SK-N-MC (cell line): ENCODE results near the gene SGTA.

ENCODE experiments used
- DNase-seq: peaks from one replicate; pipeline ENCODE4 v3.0.0-alpha.2; 2011; ENCODE audit warnings: low read depth, low spot score
- H3K27ac ChIP-seq: fragments of 200-600 bp; sonication (generic); 2 replicates; pipeline ENCODE4 v1.5.1; 2016; ENCODE audit warnings: mixed run types
- H3K36me3 ChIP-seq: fragments of 200-600 bp; sonication (generic); 2 replicates; pipeline ENCODE4 v1.6.1; 2017; ENCODE audit warnings: antibody characterized with exemption, low read length, mixed read lengths; ENCODE audit not compliant: insufficient read depth
- H3K4me3 ChIP-seq: fragments of 200-600 bp; sonication (generic); 2 replicates; pipeline ENCODE4 v1.5.1; 2016
- H3K9ac ChIP-seq: fragments of 200-600 bp; sonication (generic); 2 replicates; pipeline ENCODE4 v1.8.0; 2017; ENCODE audit warnings: mixed run types, mixed read lengths; ENCODE audit not compliant: insufficient read length
- H3K9me3 ChIP-seq: fragments of 200-600 bp; sonication (generic); 2 replicates; pipeline ENCODE4 v1.6.1; 2017; ENCODE audit warnings: low read depth, mild to moderate bottlenecking, antibody characterized with exemption, low read length, moderate library complexity, mixed read lengths
- EZH2 ChIP-seq: fragments of 200-600 bp; sonication (generic); IDR thresholded peaks from one replicate; pipeline ENCODE4 v1.6.1; 2017; ENCODE audit warnings: antibody characterized with exemption
- FOXP2 ChIP-seq: optimal IDR thresholded peaks from 2 replicates; pipeline ENCODE3; 2011; ENCODE audit warnings: mild to moderate bottlenecking, moderate library complexity; ENCODE audit not compliant: insufficient read depth; ENCODE audit errors: extremely low read length, control extremely low read depth
- POLR2AphosphoS5 ChIP-seq: IDR thresholded peaks from 2 replicates; pipeline ENCODE4 v1.6.1; 2012; ENCODE audit warnings: mild to moderate bottlenecking, low read depth, low read length, borderline replicate concordance

SGTA gene

GRCh38 chr19:2791876-2792275, 8.8 kb upstream of the SGTA start:
- no peak for DNase-seq
- Histone ChIP-seq H3K9ac (no peak overlapping the region), H3K36me3 (peaks cover 59% of the 10 kb centered on the region; the same call in 1 of the 2 replicates), H3K27ac (no peak overlapping the region), H3K9me3 (no peaks in the 10 kb centered on the region), H3K4me3 (no peak overlapping the region)
- no peak for TF ChIP-seq EZH2
- TF ChIP-seq POLR2AphosphoS5: no peak
- no peak for TF ChIP-seq FOXP2

DNA sequence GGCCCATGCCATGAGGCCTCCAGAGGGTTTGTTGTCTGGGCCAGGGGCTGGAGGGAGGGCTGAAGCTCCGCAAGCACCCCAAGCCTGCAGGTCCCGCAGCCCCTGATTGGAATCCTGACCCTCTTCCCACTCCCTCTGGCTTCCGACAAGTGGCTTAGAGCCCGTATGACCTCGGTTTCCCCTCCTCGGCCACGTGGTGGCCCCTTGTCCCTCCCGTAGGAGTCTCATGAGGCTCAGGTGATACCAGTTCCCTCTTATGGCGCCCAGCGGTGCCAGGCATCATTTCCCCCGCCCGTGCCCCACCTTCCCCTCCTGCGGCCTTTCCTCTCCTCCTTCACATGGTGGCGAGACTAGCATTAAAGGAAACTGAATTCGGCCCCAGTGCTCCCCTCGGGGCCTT, 8.4 kb upstream of the SGTA start:
- Histone ChIP-seq H3K27ac (no peak overlapping the region), H3K9me3 (no peaks in the 10 kb centered on the region), H3K9ac (no peak overlapping the region), H3K4me3 (no peak overlapping the region), H3K36me3 (peaks cover 57% of the 10 kb centered on the region; the same call in 1 of the 2 replicates)
- no peak for DNase-seq
- no peak for TF ChIP-seq FOXP2
- no peak for TF ChIP-seq EZH2
- TF ChIP-seq POLR2AphosphoS5: no peak

DNA sequence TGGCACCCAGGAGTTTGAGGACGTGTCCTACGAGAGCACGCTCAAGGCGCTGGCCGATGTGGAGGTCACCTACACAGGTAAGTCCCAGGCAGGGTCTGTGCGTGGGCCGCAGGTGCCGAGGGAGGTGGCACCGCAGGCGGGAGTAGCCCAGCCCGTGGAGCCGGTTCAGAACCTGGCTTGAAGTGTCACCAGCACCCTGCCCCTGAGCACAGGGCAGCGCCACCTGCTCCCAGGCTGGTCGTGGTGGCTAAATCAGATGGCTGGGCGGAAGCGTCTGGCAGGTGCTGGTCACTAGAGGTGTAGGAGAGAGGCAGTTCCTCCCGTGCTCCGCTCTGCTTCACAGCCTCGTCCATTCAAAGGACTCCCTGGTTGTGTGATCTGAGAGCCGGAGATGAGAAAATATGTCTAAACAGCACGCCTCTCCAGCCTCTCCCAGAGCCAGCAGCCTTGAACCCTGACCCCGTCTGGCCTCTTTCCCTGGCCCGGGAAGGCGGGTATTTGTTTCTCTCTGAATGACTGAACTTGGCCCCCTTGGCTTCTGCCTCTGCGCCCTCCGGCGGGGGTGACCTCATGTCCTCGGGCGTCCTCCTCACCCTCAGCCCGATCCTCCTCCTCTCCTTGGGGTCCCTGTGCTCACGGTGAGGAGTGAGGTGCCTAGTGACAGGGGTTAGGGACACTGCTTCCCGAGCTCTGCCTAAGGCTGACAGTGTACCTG, 7.6 kb upstream of the SGTA start:
- Histone ChIP-seq H3K9me3 (no peaks in the 10 kb centered on the region), H3K36me3 (peaks cover 49% of the 10 kb centered on the region; the same call in 1 of the 2 replicates), H3K9ac (no peak overlapping the region), H3K4me3 (no peak overlapping the region), H3K27ac (no peak overlapping the region)
- no peak for DNase-seq
- TF ChIP-seq EZH2: no peak
- TF ChIP-seq POLR2AphosphoS5: no peak
- no peak for TF ChIP-seq FOXP2

GRCh38 chr19:2790194-2790556, 7.1 kb upstream of the SGTA start:
- H3K4me3 ChIP-seq: no peak overlapping the region
- no peak overlapping the region for H3K27ac ChIP-seq
- H3K9ac ChIP-seq: no peak overlapping the region
- TF ChIP-seq EZH2 (no peak), POLR2AphosphoS5 (no peak), FOXP2 (no peak)
- peaks cover 46% of the 10 kb centered on the region; the same call in 1 of the 2 replicates for H3K36me3 ChIP-seq
- H3K9me3 ChIP-seq: no peaks in the 10 kb centered on the region
- no peak for DNase-seq

DNA sequence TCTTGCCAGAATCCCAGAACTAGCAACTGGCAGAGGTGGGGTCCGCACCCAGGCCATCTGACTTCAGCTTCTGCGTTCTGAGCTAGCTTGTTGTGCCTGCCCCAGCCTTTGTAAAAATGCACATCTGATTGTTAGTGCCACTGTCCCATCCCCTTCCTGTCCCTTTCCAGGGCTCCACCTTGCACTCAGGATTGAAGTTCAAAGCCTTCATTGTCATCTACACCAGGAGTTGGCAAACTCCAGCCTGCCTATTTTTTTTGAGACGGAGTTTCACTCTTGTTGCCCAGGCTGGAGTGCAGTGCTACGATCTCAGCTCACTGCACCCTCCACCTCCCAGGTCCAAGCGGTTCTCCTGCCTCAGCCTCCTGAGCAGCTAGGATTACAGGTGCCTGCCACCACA, 5.2 kb upstream of the SGTA start:
- no peak for TF ChIP-seq POLR2AphosphoS5
- TF ChIP-seq FOXP2: no peak
- TF ChIP-seq EZH2: no peak
- no peak for DNase-seq
- Histone ChIP-seq H3K36me3 (peaks cover 35% of the 10 kb centered on the region; the same call in 1 of the 2 replicates), H3K27ac (no peak overlapping the region), H3K9ac (no peak overlapping the region), H3K9me3 (no peaks in the 10 kb centered on the region), H3K4me3 (no peak overlapping the region)

- H3K27ac ChIP-seq: no peak overlapping the region
- DNase-seq: no peak
- no peak overlapping the region for H3K4me3 ChIP-seq
- H3K9me3 ChIP-seq: no peaks in the 10 kb centered on the region
- TF ChIP-seq POLR2AphosphoS5 (no peak), FOXP2 (no peak), EZH2 (no peak)
- peak overlapping the region; percentile 33 for H3K9ac ChIP-seq
- peaks cover 28% of the 10 kb centered on the region; the same call in 1 of the 2 replicates for H3K36me3 ChIP-seq
These were observed 4.0 kb upstream of the SGTA start for GRCh38 chr19:2787115-2787514.

DNA sequence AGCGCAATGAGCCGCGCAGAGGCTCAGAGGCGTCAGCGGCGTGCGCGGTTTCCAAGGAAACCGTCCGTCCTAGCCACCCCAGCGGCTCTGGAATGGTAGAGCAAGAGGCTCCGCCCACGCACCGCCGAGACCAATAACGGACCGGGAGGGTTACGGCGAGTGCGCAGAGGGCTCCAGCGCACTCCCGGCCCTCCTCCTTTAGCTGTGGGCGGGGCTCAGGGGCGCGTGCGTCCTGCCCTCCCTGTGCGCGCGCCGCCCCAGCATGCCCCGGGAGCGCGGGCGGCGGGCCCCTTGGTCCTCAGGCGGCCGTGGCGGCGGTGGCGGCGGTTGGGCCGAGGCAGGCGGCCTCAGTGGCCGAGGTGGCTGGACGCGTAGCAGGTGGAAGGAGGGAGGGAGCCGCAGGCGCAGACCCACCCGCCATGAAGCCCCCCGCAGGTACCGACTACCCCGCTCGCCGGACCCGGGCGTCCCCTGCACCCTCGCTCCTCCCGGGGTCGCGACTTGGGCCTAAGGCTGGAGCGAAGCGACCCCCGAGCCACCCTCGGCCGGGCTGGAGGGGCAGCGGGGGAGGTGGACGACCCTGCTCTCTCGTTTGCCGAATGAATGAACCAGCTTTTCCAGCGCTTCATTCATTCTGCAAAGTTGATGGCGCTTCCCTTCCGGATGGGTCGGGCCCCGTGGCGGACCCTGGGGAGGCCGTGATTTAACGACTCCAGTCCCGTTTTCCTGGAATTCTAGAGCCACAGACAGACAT, 2.3 kb upstream of the SGTA start, which contains the start of gene THOP1:
Gene THOP1 (plus strand): TSS at position 260 of the 754 bp plus-strand sequence. CDS start 160 bp downstream, at position 420.
- DNase-seq: peak; percentile 87
- Histone ChIP-seq H3K4me3 (peak within 1 kb of the TSS; percentile 99), H3K9me3 (no peaks in the 10 kb centered on the region), H3K27ac (peak within 1 kb of the TSS; percentile 60; the same call in 1 of the 2 replicates), H3K9ac (peak within 1 kb of the TSS; percentile 99), H3K36me3 (peaks cover 16% of the 10 kb centered on the region; the same call in 1 of the 2 replicates)
- TF ChIP-seq POLR2AphosphoS5 (peak; percentile 55), EZH2 (no peak), FOXP2 (peak; percentile 49)

DNA sequence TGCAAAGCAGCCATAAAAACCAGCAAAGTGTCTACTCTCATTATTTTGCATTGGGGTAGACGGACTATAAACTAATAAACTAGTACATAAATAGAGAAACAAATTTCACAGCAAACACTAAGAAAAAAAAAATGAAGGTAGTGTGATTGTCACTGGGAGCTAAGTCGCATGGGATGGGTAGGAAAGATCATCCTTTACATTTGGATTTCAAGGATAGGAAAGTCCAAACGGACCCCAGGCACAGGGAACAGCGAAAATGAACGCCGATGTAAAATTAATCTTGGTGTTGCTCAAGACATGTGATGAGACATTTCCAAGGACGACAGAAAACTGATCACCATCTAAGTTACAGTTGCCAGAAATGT, 690 bp upstream of the SGTA start:
- TF ChIP-seq POLR2AphosphoS5 (no peak), FOXP2 (no peak), EZH2 (no peak)
- DNase-seq: no peak
- Histone ChIP-seq H3K27ac (peak overlapping the region; percentile 85), H3K9me3 (no peaks in the 10 kb centered on the region), H3K9ac (peak overlapping the region; percentile 71), H3K4me3 (peak overlapping the region; percentile 99), H3K36me3 (peaks cover 19% of the 10 kb centered on the region; the same call in 1 of the 2 replicates)
